ENCODE data around the gene AP2S1.
"Not testable (repeated sequence)": the region's sequence is repeated elsewhere in the genome, so short reads cannot be mapped to it uniquely, and the experiment has no call there.

AP2S1 gene

GRCh38 chr19:46850228-46851203, at the start of gene AP2S1:
TSS of gene AP2S1 (minus strand) at chr19:46850846. CDS start at chr19:46850766, 80 bp downstream.
- H3K27me3 ChIP-seq (ENCODE audit: control insufficient read depth, insufficient read depth, low read length): peaks cover 4% of the 10 kb centered on the region
- peak within 1 kb of the TSS; percentile 91 for H3K27ac ChIP-seq (ENCODE audit: low read length)
- no peaks in the 10 kb centered on the region for H3K4me1 ChIP-seq (ENCODE audit: control insufficient read depth, low read depth, low read length)
- H3K9me3 ChIP-seq (ENCODE audit: control insufficient read depth, low read depth, low read length): no peaks in the 10 kb centered on the region
- H3K4me3 ChIP-seq (ENCODE audit: low read length): peak within 1 kb of the TSS; percentile 94
- no peaks in the 10 kb centered on the region for H3K36me3 ChIP-seq (ENCODE audit: control insufficient read depth, low read depth, low read length)
- H3K9ac ChIP-seq (ENCODE audit: low read length): peak within 1 kb of the TSS; percentile 94

- no peaks in the 10 kb centered on the region for H3K36me3 ChIP-seq (ENCODE audit: control insufficient read depth, low read depth, low read length)
- no peaks in the 10 kb centered on the region for H3K27me3 ChIP-seq (ENCODE audit: control insufficient read depth, insufficient read depth, low read length)
- no peak overlapping the region for H3K27ac ChIP-seq (ENCODE audit: low read length)
- no peak overlapping the region for H3K4me3 ChIP-seq (ENCODE audit: low read length)
- peaks cover 11% of the 10 kb centered on the region for H3K4me1 ChIP-seq (ENCODE audit: control insufficient read depth, low read depth, low read length)
- no peaks in the 10 kb centered on the region for H3K9me3 ChIP-seq (ENCODE audit: control insufficient read depth, low read depth, low read length)
- H3K9ac ChIP-seq (ENCODE audit: low read length): no peak overlapping the region
Observed at GRCh38 chr19:46900341-46900740, 49.7 kb upstream of the AP2S1 start.

GRCh38 chr19:46898731-46899130, 48.1 kb upstream of the AP2S1 start:
- Histone ChIP-seq H3K9me3 (ENCODE audit: control insufficient read depth, low read depth, low read length) (no peaks in the 10 kb centered on the region), H3K27me3 (ENCODE audit: control insufficient read depth, insufficient read depth, low read length) (no peaks in the 10 kb centered on the region), H3K4me3 (ENCODE audit: low read length) (no peak overlapping the region), H3K9ac (ENCODE audit: low read length) (no peak overlapping the region), H3K27ac (ENCODE audit: low read length) (no peak overlapping the region), H3K36me3 (ENCODE audit: control insufficient read depth, low read depth, low read length) (no peaks in the 10 kb centered on the region), H3K4me1 (ENCODE audit: control insufficient read depth, low read depth, low read length) (peaks cover under 1% of the 10 kb centered on the region)

- Histone ChIP-seq H3K9ac (ENCODE audit: low read length) (no peak overlapping the region), H3K27me3 (ENCODE audit: control insufficient read depth, insufficient read depth, low read length) (no peaks in the 10 kb centered on the region), H3K36me3 (ENCODE audit: control insufficient read depth, low read depth, low read length) (no peaks in the 10 kb centered on the region), H3K27ac (ENCODE audit: low read length) (no peak overlapping the region), H3K4me1 (ENCODE audit: control insufficient read depth, low read depth, low read length) (no peaks in the 10 kb centered on the region), H3K4me3 (ENCODE audit: low read length) (no peak overlapping the region), H3K9me3 (ENCODE audit: control insufficient read depth, low read depth, low read length) (no peaks in the 10 kb centered on the region)
Observed at GRCh38 chr19:46896076-46896794, 45.6 kb upstream of the AP2S1 start.

GRCh38 chr19:46892252-46893179, 41.9 kb upstream of the AP2S1 start:
- Histone ChIP-seq H3K4me1 (ENCODE audit: control insufficient read depth, low read depth, low read length) (no peaks in the 10 kb centered on the region), H3K27me3 (ENCODE audit: control insufficient read depth, insufficient read depth, low read length) (no peaks in the 10 kb centered on the region), H3K4me3 (ENCODE audit: low read length) (no peak overlapping the region), H3K9me3 (ENCODE audit: control insufficient read depth, low read depth, low read length) (no peaks in the 10 kb centered on the region), H3K9ac (ENCODE audit: low read length) (no peak overlapping the region), H3K36me3 (ENCODE audit: control insufficient read depth, low read depth, low read length) (no peaks in the 10 kb centered on the region), H3K27ac (ENCODE audit: low read length) (no peak overlapping the region)

- Histone ChIP-seq H3K27me3 (ENCODE audit: control insufficient read depth, insufficient read depth, low read length) (no peaks in the 10 kb centered on the region), H3K4me3 (ENCODE audit: low read length) (no peak overlapping the region), H3K4me1 (ENCODE audit: control insufficient read depth, low read depth, low read length) (no peaks in the 10 kb centered on the region), H3K27ac (ENCODE audit: low read length) (no peak overlapping the region), H3K36me3 (ENCODE audit: control insufficient read depth, low read depth, low read length) (no peaks in the 10 kb centered on the region), H3K9ac (ENCODE audit: low read length) (no peak overlapping the region), H3K9me3 (ENCODE audit: control insufficient read depth, low read depth, low read length) (no peaks in the 10 kb centered on the region)
Observed at GRCh38 chr19:46890423-46891170, 40.0 kb upstream of the AP2S1 start.

- H3K9ac ChIP-seq (ENCODE audit: low read length): no peak overlapping the region
- H3K36me3 ChIP-seq (ENCODE audit: control insufficient read depth, low read depth, low read length): no peaks in the 10 kb centered on the region
- no peaks in the 10 kb centered on the region for H3K4me1 ChIP-seq (ENCODE audit: control insufficient read depth, low read depth, low read length)
- H3K27me3 ChIP-seq (ENCODE audit: control insufficient read depth, insufficient read depth, low read length): no peaks in the 10 kb centered on the region
- no peaks in the 10 kb centered on the region for H3K9me3 ChIP-seq (ENCODE audit: control insufficient read depth, low read depth, low read length)
- H3K4me3 ChIP-seq (ENCODE audit: low read length): no peak overlapping the region
- H3K27ac ChIP-seq (ENCODE audit: low read length): no peak overlapping the region
Observed at GRCh38 chr19:46887240-46887782, 36.7 kb upstream of the AP2S1 start.

GRCh38 chr19:46886546-46887239, 36.0 kb upstream of the AP2S1 start:
- H3K36me3 ChIP-seq (ENCODE audit: control insufficient read depth, low read depth, low read length): no peaks in the 10 kb centered on the region
- H3K9me3 ChIP-seq (ENCODE audit: control insufficient read depth, low read depth, low read length): no peaks in the 10 kb centered on the region
- H3K27ac ChIP-seq (ENCODE audit: low read length): no peak overlapping the region
- no peaks in the 10 kb centered on the region for H3K27me3 ChIP-seq (ENCODE audit: control insufficient read depth, insufficient read depth, low read length)
- no peak overlapping the region for H3K4me3 ChIP-seq (ENCODE audit: low read length)
- no peak overlapping the region for H3K9ac ChIP-seq (ENCODE audit: low read length)
- no peaks in the 10 kb centered on the region for H3K4me1 ChIP-seq (ENCODE audit: control insufficient read depth, low read depth, low read length)

GRCh38 chr19:46885411-46885810, 34.8 kb upstream of the AP2S1 start:
- H3K4me1 ChIP-seq (ENCODE audit: control insufficient read depth, low read depth, low read length): no peaks in the 10 kb centered on the region
- no peaks in the 10 kb centered on the region for H3K27me3 ChIP-seq (ENCODE audit: control insufficient read depth, insufficient read depth, low read length)
- H3K36me3 ChIP-seq (ENCODE audit: control insufficient read depth, low read depth, low read length): no peaks in the 10 kb centered on the region
- H3K4me3 ChIP-seq (ENCODE audit: low read length): no peak overlapping the region
- H3K9ac ChIP-seq (ENCODE audit: low read length): no peak overlapping the region
- H3K27ac ChIP-seq (ENCODE audit: low read length): no peak overlapping the region
- H3K9me3 ChIP-seq (ENCODE audit: control insufficient read depth, low read depth, low read length): no peaks in the 10 kb centered on the region

GRCh38 chr19:46882751-46883150, 32.1 kb upstream of the AP2S1 start:
- H3K27ac ChIP-seq (ENCODE audit: low read length); H3K4me1 ChIP-seq (ENCODE audit: control insufficient read depth, low read depth, low read length); H3K9me3 ChIP-seq (ENCODE audit: control insufficient read depth, low read depth, low read length); H3K36me3 ChIP-seq (ENCODE audit: control insufficient read depth, low read depth, low read length); H3K9ac ChIP-seq (ENCODE audit: low read length); H3K27me3 ChIP-seq (ENCODE audit: control insufficient read depth, insufficient read depth, low read length); H3K4me3 ChIP-seq (ENCODE audit: low read length): not testable (repeated sequence)

Data from iPS-18a (cell line).